HCT116 (cell line): ENCODE data around the gene SLC6A6. TPM values are rescaled to one million over a fixed set of nuclear protein-coding genes. Genes with fewer than 3 reads are reported as not detected.

Experiments
- ATAC-seq: fragments of 200-7000 bp; cut with Tn5 transposase; 2 replicates; pipeline ENCODE4 v1.9.1; 2020; ENCODE audit warnings: mild to moderate bottlenecking, moderate library complexity
- BruUV-seq: library from RNA; stranded (reverse); fragments of 400-500 nt; replicated peaks from 2 replicates; lab custom pipeline; 2021; lab: Mats Ljungman, UMichigan
- CTCF ChIA-PET: fragments of 300-600 bp; sonication (Branson Sonifier 250); formaldehyde crosslinking; loops from one replicate; lab custom pipeline; 2021; ENCODE audit warnings: antibody characterized with exemption; lab: Charles Lee
- POLR2A ChIA-PET: fragments of 300-600, 350-600 bp; sonication (Branson Sonifier 250); formaldehyde crosslinking; loops from one replicate; lab custom pipeline; 2021; ENCODE audit warnings: antibody characterized with exemption; lab: Charles Lee
- RAD21 ChIA-PET, 2 experiments: fragments of 300-600 bp; sonication (Branson Sonifier 250); formaldehyde crosslinking; loops; one replicate each; lab custom pipeline; 2023; ENCODE audit warnings: low total read pairs in 2 of 2; ENCODE audit not compliant: uncharacterized antibody in 2 of 2, unreplicated experiment in 2 of 2, low non-redundant PET in 1 of 2; lab: Charles Lee
- DNase-seq: peaks from one replicate; pipeline ENCODE4 v3.0.0-alpha.2; 2010; ENCODE audit warnings: low read depth, low spot score
- H2AFZ ChIP-seq: fragments of 200-600 bp; shearing (Covaris generic), sonication (generic); 2 replicates; pipeline ENCODE4 v1.6.1; 2017; ENCODE audit warnings: low read depth, mixed run types, mixed read lengths, antibody characterized with exemption, low read length; ENCODE audit not compliant: poor library complexity, severe bottlenecking
- H3K27ac ChIP-seq: 2 replicates; pipeline ENCODE4 v1.5.1; 2012; ENCODE audit warnings: low read depth, low read length
- H3K27me3 ChIP-seq: fragments of 200-600 bp; sonication (generic); 2 replicates; pipeline ENCODE4 v1.6.1; 2016; ENCODE audit warnings: mixed run types, low read length, mixed read lengths; ENCODE audit not compliant: insufficient read depth
- H3K36me3 ChIP-seq, 2 experiments: fragments of 200-500 bp in 1 of 2; fragments of 200-600 bp in 1 of 2; sonication (Bioruptor generic) in 1 of 2; sonication (generic) in 1 of 2; 2 replicates each; pipeline versions ENCODE4 v1.5.1 to v1.6.1; 2014 to 2016; ENCODE audit warnings: low read length in 2 of 2, inconsistent platforms in 1 of 2, mixed read lengths in 1 of 2, mixed run types in 1 of 2; ENCODE audit not compliant: insufficient read depth in 2 of 2, control insufficient read depth in 1 of 2
- H3K4me1 ChIP-seq, 2 experiments: fragments of 200-600 bp in 1 of 2; sonication (generic) in 1 of 2; 2 replicates each; pipeline versions ENCODE4 v1.5.1 to v1.6.1; 2012 to 2017; ENCODE audit warnings: low read length in 2 of 2, inconsistent platforms in 1 of 2, mild to moderate bottlenecking in 1 of 2, mixed read lengths in 1 of 2, mixed run types in 1 of 2, moderate library complexity in 1 of 2; ENCODE audit not compliant: insufficient read depth in 2 of 2, control insufficient read depth in 1 of 2
- H3K4me2 ChIP-seq: fragments of 200-600 bp; sonication (generic); 2 replicates; pipeline ENCODE4 v1.6.1; 2017; ENCODE audit warnings: mixed run types, low read length, mixed read lengths
- H3K4me3 ChIP-seq, 2 experiments: fragments of 200-600 bp in 1 of 2; sonication (generic) in 1 of 2; replicated peaks in 1 of 2; 2 replicates each; pipeline ENCODE4 v1.5.1; 2011 to 2016; ENCODE audit warnings: low read length in 2 of 2, control low read depth in 1 of 2, low read depth in 1 of 2, mild to moderate bottlenecking in 1 of 2, mixed read lengths in 1 of 2, mixed run types in 1 of 2
- H3K79me2 ChIP-seq: fragments of 200-600 bp; sonication (generic); 2 replicates; pipeline ENCODE4 v1.6.1; 2017; ENCODE audit warnings: mild to moderate bottlenecking, mixed run types, low read length, moderate library complexity, mixed read lengths; ENCODE audit not compliant: insufficient read depth
- H3K9ac ChIP-seq: fragments of 200-600 bp; sonication (generic); 2 replicates; pipeline ENCODE4 v1.6.1; 2016; ENCODE audit warnings: low read length, mixed read lengths
- H3K9me2 ChIP-seq: fragments of 200-600 bp; sonication (generic), shearing (Covaris generic); 2 replicates; pipeline ENCODE4 v1.6.1; 2017; ENCODE audit warnings: mixed run types, mild to moderate bottlenecking, moderate library complexity; ENCODE audit not compliant: insufficient read depth
- H3K9me3 ChIP-seq, 2 experiments: fragments of 200-500 bp in 1 of 2; fragments of 200-600 bp in 1 of 2; sonication (Bioruptor generic) in 1 of 2; sonication (generic) in 1 of 2; 2 replicates each; pipeline ENCODE4 v1.6.1; 2014 to 2017; ENCODE audit warnings: low read length in 2 of 2, mixed read lengths in 2 of 2, inconsistent platforms in 1 of 2, low read depth in 1 of 2, mild to moderate bottlenecking in 1 of 2, mixed run types in 1 of 2, moderate library complexity in 1 of 2; ENCODE audit not compliant: control insufficient read depth in 1 of 2, insufficient read depth in 1 of 2
- H4K20me1 ChIP-seq: fragments of 200-600 bp; sonication (generic), shearing (Covaris generic); 2 replicates; pipeline ENCODE4 v1.6.1; 2017; ENCODE audit warnings: mixed run types, mild to moderate bottlenecking, moderate library complexity; ENCODE audit not compliant: insufficient read depth
- ATF3 ChIP-seq: IDR thresholded peaks from 2 replicates; pipeline ENCODE4 v1.6.1; 2012
- CEBPB ChIP-seq: IDR thresholded peaks from 2 replicates; pipeline ENCODE4 v1.6.1; 2012; ENCODE audit warnings: low read depth
- EGR1 ChIP-seq: IDR thresholded peaks from 2 replicates; pipeline ENCODE4 v1.6.1; 2012; ENCODE audit warnings: low read depth
- ELF1 ChIP-seq: IDR thresholded peaks from 2 replicates; pipeline ENCODE4 v1.6.1; 2012; ENCODE audit warnings: low read depth, borderline replicate concordance
- EZH2 ChIP-seq: fragments of 200-600 bp; sonication (generic); IDR thresholded peaks from 2 replicates; pipeline ENCODE4 v1.6.1; 2017; ENCODE audit warnings: antibody characterized with exemption, mixed run types
- EZH2phosphoT487 ChIP-seq: fragments of 200-600 bp; IDR thresholded peaks from 2 replicates; pipeline ENCODE4 v1.6.1; 2018; ENCODE audit warnings: antibody characterized with exemption, borderline replicate concordance
- JUND ChIP-seq: IDR thresholded peaks from 2 replicates; pipeline ENCODE4 v1.6.1; 2012
- MAX ChIP-seq: IDR thresholded peaks from 2 replicates; pipeline ENCODE4 v1.6.1; 2012
- POLR2A ChIP-seq: IDR thresholded peaks from 2 replicates; pipeline ENCODE4 v1.7.0; 2011; ENCODE audit warnings: borderline replicate concordance; ENCODE audit not compliant: insufficient read depth, insufficient read length; ENCODE audit errors: extremely low read depth
- POLR2AphosphoS5 ChIP-seq: IDR thresholded peaks from 2 replicates; pipeline ENCODE4 v1.6.1; 2011; ENCODE audit warnings: mild to moderate bottlenecking, low read depth, low read length, moderate library complexity
- SIN3A ChIP-seq: IDR thresholded peaks from 2 replicates; pipeline ENCODE4 v1.6.1; 2012; ENCODE audit warnings: low read depth
- SRF ChIP-seq: IDR thresholded peaks from 2 replicates; pipeline ENCODE4 v1.6.1; 2012; ENCODE audit warnings: low read depth
- TCF7L2 ChIP-seq: IDR thresholded peaks from 2 replicates; pipeline ENCODE4 v1.7.0; 2011; ENCODE audit warnings: borderline replicate concordance, inconsistent platforms; ENCODE audit not compliant: insufficient read depth, insufficient read length; ENCODE audit errors: extremely low read depth
- YY1 ChIP-seq: IDR thresholded peaks from 2 replicates; pipeline ENCODE4 v1.6.1; 2011; ENCODE audit warnings: low read length, low read depth, moderate library complexity, mild to moderate bottlenecking; ENCODE audit not compliant: insufficient replicate concordance; ENCODE audit errors: extremely low read depth
- ZNF274 ChIP-seq: fragments of 200-500 bp; sonication (Bioruptor generic); IDR thresholded peaks from 2 replicates; pipeline ENCODE4 v1.6.1; 2014; ENCODE audit warnings: mild to moderate bottlenecking, low read depth, low read length, inconsistent platforms
- intact Hi-C: fragments of 100-400 bp; cut with micrococcal nuclease; formaldehyde crosslinking; loops from 2 replicates; pipeline ENCODE4 v1.10.0; 2022
- total RNA-seq: library from RNA; stranded (reverse); gene quantifications from one replicate; pipeline ENCODE4 v1.2.1, GENCODE V29; 2021; ENCODE audit not compliant: unreplicated experiment

SLC6A6 gene
- total RNA-seq, 1 experiment from 2014 or later, result 36.3 TPM

GRCh38 chr3:14519406-14519805, 117.0 kb downstream of the SLC6A6 start:
- H3K9ac ChIP-seq, result no peak overlapping the region
- no peak overlapping the region for H3K4me3 ChIP-seq
- no peak overlapping the region for H2AFZ ChIP-seq
- ChIA-PET POLR2A (no interaction called here), RAD21 (no interaction called here), CTCF (no interaction called here)
- TF ChIP-seq ELF1 (no peak), CEBPB (no peak), ZNF274 (no peak), EZH2 (no peak), YY1 (no peak), POLR2AphosphoS5 (no peak), JUND (no peak), MAX (no peak), SRF (no peak), EGR1 (no peak), EZH2phosphoT487 (no peak), ATF3 (no peak), TCF7L2 (no peak), POLR2A (no peak), SIN3A (no peak)
- H3K9me2 ChIP-seq, result no peaks in the 10 kb centered on the region
- intact Hi-C loops, result no loop called here
- no peak overlapping the region for H3K4me2 ChIP-seq
- no peaks in the 10 kb centered on the region for H3K27me3 ChIP-seq
- H3K27ac ChIP-seq, result no peak overlapping the region
- H3K9me3 ChIP-seq, result no peaks in the 10 kb centered on the region
- H4K20me1 ChIP-seq, result no peaks in the 10 kb centered on the region
- H3K4me1 ChIP-seq, result peaks cover 8 to 11% of the 10 kb centered on the region in 2 experiments
- no peaks in the 10 kb centered on the region for H3K36me3 ChIP-seq
- no TSS peak for BruUV-seq
- ATAC-seq (no peak), DNase-seq (no peak)
- no peaks in the 10 kb centered on the region for H3K79me2 ChIP-seq
